RWPE1 (cell line): ENCODE data around the gene RGS13.

ENCODE experiments used
- CTCF ChIA-PET: fragments of 350-600 bp; sonication (Branson Sonifier 250); formaldehyde crosslinking; extraction: SDS; loops from one replicate; lab custom pipeline; 2021; lab: Yijun Ruan, JAX
- POLR2A ChIA-PET: fragments of 400-600 bp; formaldehyde crosslinking; extraction: SDS; loops from one replicate; lab custom pipeline; 2020; ENCODE audit warnings: antibody characterized with exemption; ENCODE audit not compliant: low non-redundant PET; lab: Yijun Ruan, JAX
- DNase-seq: peaks from one replicate; pipeline ENCODE4 v3.0.0; 2012; ENCODE audit warnings: low spot score
- H3K27ac ChIP-seq: fragments of 450-650 bp; 2 replicates; pipeline ENCODE4 v1.5.1; 2017
- TF ChIP-seq, protein P1 (sequence below): fragments of 450-650 bp; conservative IDR thresholded peaks from 2 replicates; pipeline ENCODE4 v1.5.1; 2017; ENCODE audit warnings: low read depth, mild to moderate bottlenecking

The RGS13 gene

DNA sequence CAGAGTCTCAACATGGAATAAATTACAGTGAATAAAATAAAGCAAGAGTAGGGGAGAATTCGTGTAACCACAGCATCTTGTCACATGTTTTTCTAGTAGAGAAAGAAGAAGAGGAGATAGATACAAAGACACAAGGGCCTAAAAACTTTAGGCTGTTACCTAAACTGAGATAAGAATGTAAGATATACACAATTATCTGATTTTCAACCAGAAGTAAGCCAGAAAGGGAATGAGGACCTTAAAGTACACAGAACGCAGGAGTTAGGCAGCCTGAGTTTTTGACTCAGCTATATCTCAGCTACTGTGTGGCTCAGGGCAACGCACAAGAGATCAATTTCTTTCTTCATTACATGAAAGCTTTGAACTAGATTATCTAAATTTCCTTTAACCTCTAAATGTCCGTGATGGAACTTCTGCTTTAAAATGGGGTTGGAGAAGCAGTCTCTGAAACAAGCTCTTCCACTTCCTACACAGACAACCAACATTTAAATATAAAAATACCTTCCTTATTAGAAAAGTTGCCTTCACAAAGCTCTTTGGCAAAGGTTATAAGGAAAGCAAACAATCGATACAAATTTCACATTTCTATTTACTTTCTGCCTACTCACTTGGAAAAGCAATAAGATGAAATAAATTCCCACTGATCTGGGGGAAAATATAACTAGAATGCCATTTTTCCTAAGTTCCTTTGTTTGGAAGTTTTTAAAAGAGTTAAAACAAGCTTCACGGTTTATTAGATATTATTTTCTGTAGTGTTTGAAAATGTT lies 5.2 kb upstream of the RGS13 start:
- POLR2A ChIA-PET: no interaction called here

DNA sequence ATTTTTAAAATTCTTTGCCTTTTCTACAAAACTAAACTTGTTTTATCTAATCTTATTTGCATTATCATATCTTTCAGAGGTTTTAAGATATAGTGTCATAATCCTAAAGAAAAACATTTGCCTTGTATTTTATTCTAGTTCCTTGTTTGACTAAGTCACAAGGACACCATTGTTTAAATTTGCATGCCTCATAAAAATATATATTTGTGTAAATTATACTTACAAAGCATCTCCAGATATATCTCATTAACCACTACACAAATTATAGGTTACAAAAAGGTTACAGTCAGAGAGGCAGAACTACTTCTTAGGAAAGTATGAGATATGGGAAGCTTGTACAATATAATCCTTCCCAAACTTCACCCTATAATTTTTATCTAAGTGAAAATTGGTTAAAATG lies 4.2 kb upstream of the RGS13 start:
- TF ChIP-seq, protein P1, sequence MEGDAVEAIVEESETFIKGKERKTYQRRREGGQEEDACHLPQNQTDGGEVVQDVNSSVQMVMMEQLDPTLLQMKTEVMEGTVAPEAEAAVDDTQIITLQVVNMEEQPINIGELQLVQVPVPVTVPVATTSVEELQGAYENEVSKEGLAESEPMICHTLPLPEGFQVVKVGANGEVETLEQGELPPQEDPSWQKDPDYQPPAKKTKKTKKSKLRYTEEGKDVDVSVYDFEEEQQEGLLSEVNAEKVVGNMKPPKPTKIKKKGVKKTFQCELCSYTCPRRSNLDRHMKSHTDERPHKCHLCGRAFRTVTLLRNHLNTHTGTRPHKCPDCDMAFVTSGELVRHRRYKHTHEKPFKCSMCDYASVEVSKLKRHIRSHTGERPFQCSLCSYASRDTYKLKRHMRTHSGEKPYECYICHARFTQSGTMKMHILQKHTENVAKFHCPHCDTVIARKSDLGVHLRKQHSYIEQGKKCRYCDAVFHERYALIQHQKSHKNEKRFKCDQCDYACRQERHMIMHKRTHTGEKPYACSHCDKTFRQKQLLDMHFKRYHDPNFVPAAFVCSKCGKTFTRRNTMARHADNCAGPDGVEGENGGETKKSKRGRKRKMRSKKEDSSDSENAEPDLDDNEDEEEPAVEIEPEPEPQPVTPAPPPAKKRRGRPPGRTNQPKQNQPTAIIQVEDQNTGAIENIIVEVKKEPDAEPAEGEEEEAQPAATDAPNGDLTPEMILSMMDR: no peak
- DNase-seq: no peak
- POLR2A ChIA-PET: no interaction called here
- CTCF ChIA-PET: no interaction called here
- H3K27ac ChIP-seq: no peak overlapping the region

More for the DNA sequence above, 5.2 kb upstream of the RGS13 start:
- TF ChIP-seq, protein P1: no peak
- H3K27ac ChIP-seq: no peak overlapping the region
- no peak for DNase-seq
- CTCF ChIA-PET: interaction anchor here (0.6 kb wide), 3 partner anchors 157 to 322 kb away, joined by 3 to 4 read pairs (median 3); no protein-coding TSS in a partner anchor

DNA sequence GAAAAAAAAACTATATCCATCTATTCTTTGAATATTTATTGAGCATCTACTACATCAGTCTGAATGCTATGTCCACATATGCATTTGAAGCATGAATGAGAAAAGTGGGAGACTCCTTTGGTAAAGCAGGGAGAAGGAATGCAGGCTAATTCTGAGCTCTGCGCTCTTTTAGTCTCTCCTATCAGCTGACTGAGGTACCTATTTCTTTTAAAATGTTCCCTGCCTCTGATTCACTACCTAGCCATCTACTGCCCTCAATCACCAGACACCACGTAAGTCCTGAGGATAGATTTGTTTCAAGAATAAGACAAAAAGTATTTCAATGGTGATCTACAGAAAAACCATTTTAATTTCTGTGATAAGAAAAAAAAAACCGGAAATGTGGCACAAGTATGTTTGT lies 3.8 kb upstream of the RGS13 start:
- CTCF ChIA-PET: no interaction called here

DNA sequence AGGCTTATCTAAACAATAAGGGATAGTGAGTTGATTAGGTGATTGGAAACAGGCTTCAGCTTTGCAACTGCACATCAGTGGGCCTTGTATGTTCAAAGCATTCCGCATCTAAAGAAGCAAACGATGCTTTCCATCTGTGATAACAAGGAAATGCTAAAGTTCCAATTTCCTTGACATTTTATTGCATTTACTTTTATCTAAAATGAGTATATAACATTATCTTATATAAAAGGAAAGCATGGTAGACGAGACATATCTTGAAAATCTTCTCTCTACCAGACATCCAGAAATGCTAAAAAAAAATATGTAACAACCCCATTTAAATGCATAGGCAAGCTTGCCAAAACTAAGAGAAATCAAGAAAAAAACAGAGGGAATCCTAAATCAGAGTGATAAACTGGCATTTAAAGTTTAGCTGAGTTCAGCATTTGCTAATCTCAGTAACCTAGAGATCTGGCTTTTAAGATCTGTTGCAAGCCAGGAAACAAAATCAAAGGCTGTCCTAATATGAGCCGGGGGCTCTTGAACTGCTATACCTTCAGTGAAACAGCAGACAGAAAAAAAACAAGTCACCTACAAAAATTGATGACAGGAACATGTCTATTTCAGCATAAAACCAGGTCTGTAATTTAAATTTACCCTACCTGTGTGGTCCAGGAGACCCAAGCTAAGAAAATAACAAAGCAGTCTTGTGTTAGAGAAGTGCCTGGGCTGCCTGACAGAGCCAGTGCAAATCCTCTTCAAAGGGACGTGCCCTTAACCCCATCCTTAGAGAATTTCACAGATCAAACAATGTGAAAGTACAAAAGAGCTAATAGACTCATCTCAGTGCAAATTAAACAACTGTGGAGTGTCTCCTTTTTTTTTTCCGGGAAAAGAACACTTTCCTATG lies 3.1 kb upstream of the RGS13 start:
- no peak for DNase-seq
- CTCF ChIA-PET: interaction anchor here (0.7 kb wide), 1 partner anchor 158 kb away, joined by 3 read pairs; no protein-coding TSS in a partner anchor
- H3K27ac ChIP-seq: no peak overlapping the region
- TF ChIP-seq, protein P1: no peak
- POLR2A ChIA-PET: no interaction called here

More for the DNA sequence above, 3.8 kb upstream of the RGS13 start:
- TF ChIP-seq, protein P1: no peak
- no peak overlapping the region for H3K27ac ChIP-seq
- POLR2A ChIA-PET: no interaction called here
- DNase-seq: no peak

DNA sequence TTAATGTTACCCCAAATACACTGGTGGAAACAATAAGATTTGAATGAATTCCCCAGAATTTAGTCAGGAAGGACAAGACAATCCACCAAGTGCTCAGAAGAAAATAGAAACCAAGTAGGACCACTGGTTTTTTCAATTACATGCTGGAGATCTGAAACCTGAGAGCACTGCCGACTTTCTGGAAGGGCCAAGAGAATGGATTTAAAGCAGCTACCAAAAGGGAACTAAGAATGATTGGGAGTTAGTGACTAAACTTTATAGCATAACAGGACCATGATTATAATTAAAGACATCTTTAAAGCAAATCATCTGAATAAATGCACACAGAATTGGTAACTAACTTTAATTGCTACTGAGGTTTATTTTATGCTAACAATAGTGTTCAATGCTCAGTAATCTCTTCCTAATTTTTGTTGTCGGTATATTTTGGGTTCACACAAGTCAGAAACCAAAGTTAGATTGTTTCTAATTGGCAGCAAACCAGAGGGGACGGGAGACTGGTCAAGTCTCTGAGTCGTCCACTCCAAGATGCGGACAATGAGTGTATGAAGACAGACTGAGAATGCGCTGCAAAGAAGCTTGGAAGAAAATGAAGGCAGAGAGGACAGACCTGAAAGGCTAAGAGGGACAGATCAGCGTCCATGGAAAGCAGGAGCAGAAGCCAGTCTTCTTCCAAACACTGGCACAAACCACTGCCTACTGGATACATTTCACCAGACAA lies 2.3 kb upstream of the RGS13 start:
- CTCF ChIA-PET: interaction anchor here (0.6 to 0.7 kb wide), 2 partner anchors 159 to 1405 kb away, joined by 3 to 4 read pairs; no protein-coding TSS in a partner anchor
- POLR2A ChIA-PET: no interaction called here
- no peak overlapping the region for H3K27ac ChIP-seq
- TF ChIP-seq, protein P1: no peak
- no peak for DNase-seq

DNA sequence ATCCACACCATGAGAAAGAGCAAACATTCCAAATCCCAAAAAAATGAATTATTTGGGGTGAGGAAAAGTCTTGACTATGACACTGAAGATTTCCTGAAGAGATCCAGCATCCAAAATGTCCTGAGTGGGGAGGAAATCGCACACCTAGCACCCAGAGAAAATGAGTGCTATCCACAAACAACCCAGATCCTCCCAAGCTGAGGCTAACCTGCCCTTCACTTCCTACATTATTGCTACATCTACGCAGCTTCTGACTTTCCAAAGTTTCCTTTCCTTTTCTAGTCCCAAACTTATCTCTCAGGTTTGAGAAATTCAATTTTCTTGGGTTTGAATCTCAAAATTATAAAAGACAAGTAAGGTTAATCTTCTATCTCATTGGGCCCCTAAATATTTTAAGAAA lies 906 bp upstream of the RGS13 start:
- TF ChIP-seq, protein P1: no peak
- ChIA-PET CTCF (interaction anchor here (0.6 kb wide), 1 partner anchor 1120 kb away, joined by 3 read pairs; no protein-coding TSS in a partner anchor), POLR2A (no interaction called here)
- no peak overlapping the region for H3K27ac ChIP-seq
- DNase-seq: no peak
